Measurements from ENCODE around the gene PRKN. TPM values are rescaled to one million over a fixed set of nuclear protein-coding genes. Genes with fewer than 3 reads are reported as not detected.

PRKN gene
- total and polyA plus RNA-seq, 2 donors (not counting 3 experiments of a cell fraction or from before 2014, with no cell fraction given) = 0.06 TPM; not detected in 1

DNA sequence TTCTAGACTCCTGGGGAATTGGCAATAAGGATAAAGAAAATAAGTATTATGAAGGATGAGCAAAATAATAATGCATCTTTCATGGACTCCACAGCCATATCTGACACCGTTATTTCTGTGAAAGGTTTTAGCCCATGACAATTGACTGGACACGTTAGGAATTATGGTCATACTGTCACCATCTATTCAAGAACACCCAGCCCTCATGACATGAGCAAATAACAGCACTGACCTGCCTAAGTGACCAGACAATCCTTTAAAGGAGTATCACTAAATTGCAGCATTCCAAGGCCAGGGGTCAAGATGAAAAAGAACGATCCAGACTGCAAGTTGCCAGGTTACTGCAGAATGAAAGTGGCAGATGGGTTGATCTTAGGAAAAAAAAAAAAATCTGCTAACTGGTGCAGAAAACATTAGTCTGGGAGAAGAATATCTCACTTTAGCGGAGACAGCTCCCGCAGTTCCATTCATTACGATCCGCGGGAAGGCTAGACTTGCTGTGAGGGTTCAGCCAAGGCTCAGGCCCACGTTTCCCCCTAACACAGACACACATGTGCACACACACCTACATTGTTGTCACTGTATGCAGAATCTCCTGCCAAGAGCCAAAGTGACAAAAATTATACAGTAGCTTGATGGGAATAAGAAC, 1216.0 kb downstream of the PRKN start:
- H3K36me3 ChIP-seq (ENCODE audit: control insufficient read depth in 2 of 2, extremely low read depth in 1 of 2, insufficient read depth in 2 of 2, low read length in 2 of 2) = no peaks in the 10 kb centered on the region
- intact Hi-C loops (cut with micrococcal nuclease) (no loop called here), dilution Hi-C loops (cut with MboI; ENCODE audit: extremely low pct_ligation_motif_present, low sequenced_read_pairs) (no loop called here)
- no peaks in the 10 kb centered on the region for H3K79me2 ChIP-seq (ENCODE audit: control insufficient read depth, insufficient read depth, low read length)
- no peak for FAIRE-seq
- TF ChIP-seq, protein P1, sequence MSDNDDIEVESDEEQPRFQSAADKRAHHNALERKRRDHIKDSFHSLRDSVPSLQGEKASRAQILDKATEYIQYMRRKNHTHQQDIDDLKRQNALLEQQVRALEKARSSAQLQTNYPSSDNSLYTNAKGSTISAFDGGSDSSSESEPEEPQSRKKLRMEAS (IDR thresholded peaks at IDR 0.05; ENCODE audit: insufficient read depth, insufficient read length) = no peak
- TF ChIP-seq, protein P2, sequence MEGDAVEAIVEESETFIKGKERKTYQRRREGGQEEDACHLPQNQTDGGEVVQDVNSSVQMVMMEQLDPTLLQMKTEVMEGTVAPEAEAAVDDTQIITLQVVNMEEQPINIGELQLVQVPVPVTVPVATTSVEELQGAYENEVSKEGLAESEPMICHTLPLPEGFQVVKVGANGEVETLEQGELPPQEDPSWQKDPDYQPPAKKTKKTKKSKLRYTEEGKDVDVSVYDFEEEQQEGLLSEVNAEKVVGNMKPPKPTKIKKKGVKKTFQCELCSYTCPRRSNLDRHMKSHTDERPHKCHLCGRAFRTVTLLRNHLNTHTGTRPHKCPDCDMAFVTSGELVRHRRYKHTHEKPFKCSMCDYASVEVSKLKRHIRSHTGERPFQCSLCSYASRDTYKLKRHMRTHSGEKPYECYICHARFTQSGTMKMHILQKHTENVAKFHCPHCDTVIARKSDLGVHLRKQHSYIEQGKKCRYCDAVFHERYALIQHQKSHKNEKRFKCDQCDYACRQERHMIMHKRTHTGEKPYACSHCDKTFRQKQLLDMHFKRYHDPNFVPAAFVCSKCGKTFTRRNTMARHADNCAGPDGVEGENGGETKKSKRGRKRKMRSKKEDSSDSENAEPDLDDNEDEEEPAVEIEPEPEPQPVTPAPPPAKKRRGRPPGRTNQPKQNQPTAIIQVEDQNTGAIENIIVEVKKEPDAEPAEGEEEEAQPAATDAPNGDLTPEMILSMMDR (IDR thresholded peaks at IDR 0.05; ENCODE audit: extremely low read depth in 1 of 2, insufficient read depth in 1 of 2, low read depth in 1 of 2, low read length in 2 of 2) = no peak
- TF ChIP-seq MYC (IDR thresholded peaks at IDR 0.05; ENCODE audit: low read depth, low read length) (no peak), FOS (IDR thresholded peaks at IDR 0.05; ENCODE audit: borderline replicate concordance, insufficient read depth, low read length) (no peak), POLR2AphosphoS5 (IDR thresholded peaks at IDR 0.05; ENCODE audit: insufficient read depth, low read depth, low read length) (no peak), POLR2A (IDR thresholded peaks at IDR 0.05; ENCODE audit: low read depth, low read length) (no peak), JUN (IDR thresholded peaks at IDR 0.05; ENCODE audit: borderline replicate concordance, insufficient read depth, insufficient read length, low read depth) (no peak), GATA2 (IDR thresholded peaks at IDR 0.05; ENCODE audit: insufficient read depth, insufficient read length, low read depth, low read length) (no peak), EZH2 (IDR thresholded peaks at IDR 0.05; ENCODE audit: borderline replicate concordance, low read depth, low read length, severe bottlenecking) (no peak)
- POLR2A ChIA-PET = no interaction called here
- no peaks in the 10 kb centered on the region for H3K27me3 ChIP-seq (ENCODE audit: control insufficient read depth in 2 of 2, insufficient read depth in 2 of 2, low read length in 2 of 2)
- H4K20me1 ChIP-seq (replicated peaks; ENCODE audit: control insufficient read depth, extremely low read depth, insufficient read depth, low read length) = no peaks in the 10 kb centered on the region
- H3K4me1 ChIP-seq (ENCODE audit: control insufficient read depth, extremely low read depth, insufficient read depth, low read length) = no peaks in the 10 kb centered on the region
- H2AFZ ChIP-seq (ENCODE audit: low read depth, low read length) = no peak overlapping the region
- CTCF ChIA-PET = interaction anchor here (1.5 kb wide), 1 partner anchor 93 kb away, joined by 3 read pairs; no protein-coding TSS in a partner anchor
- no peak overlapping the region for H3K27ac ChIP-seq (ENCODE audit: insufficient read depth, low read depth, low read length)
- H3K9me1 ChIP-seq (replicated peaks; ENCODE audit: control insufficient read depth, extremely low read depth, insufficient read depth, low read length) = no peaks in the 10 kb centered on the region
- no peak overlapping the region for H3K9ac ChIP-seq (replicated peaks; ENCODE audit: extremely low read depth, insufficient read depth, low read length)
- no peak overlapping the region for H3K4me2 ChIP-seq (ENCODE audit: insufficient read depth, low read length)
- no peak overlapping the region for H3K4me3 ChIP-seq (replicated peaks in 1 of 3; ENCODE audit: insufficient read depth in 1 of 3, low read depth in 1 of 3, low read length in 3 of 3)
- DNase-seq (ENCODE audit: low read depth, low spot score) = no peak
- BruUV-seq (replicated peaks) = no TSS peak
- H3K9me3 ChIP-seq (replicated peaks; ENCODE audit: control insufficient read depth, insufficient read depth, low read length) = no peaks in the 10 kb centered on the region

Data from endothelial cell of umbilical vein (primary cell).